HFFc6 (cell line): ENCODE results near the gene CLTB. TPM values are rescaled to one million over a fixed set of nuclear protein-coding genes. Genes with fewer than 3 reads are reported as not detected.

Experiments
- DNase-seq: peaks from one replicate; pipeline ENCODE4 v3.0.0-alpha.2; 2018
- H3K27ac Mint-ChIP-seq: 2 replicates; pipeline ENCODE4 v1.8.0; 2020; ENCODE audit warnings: mild to moderate bottlenecking, mixed read lengths
- H3K27me3 Mint-ChIP-seq: 2 replicates; pipeline ENCODE4 v1.8.0; 2021; ENCODE audit warnings: mild to moderate bottlenecking, moderate library complexity, mixed read lengths; ENCODE audit not compliant: insufficient read depth
- H3K36me3 Mint-ChIP-seq: 2 replicates; pipeline ENCODE4 v1.8.0; 2021; ENCODE audit warnings: low read depth, mixed read lengths
- H3K4me1 Mint-ChIP-seq: 2 replicates; pipeline ENCODE4 v1.8.0; 2020; ENCODE audit warnings: low read depth, mixed read lengths
- H3K4me3 Mint-ChIP-seq: 2 replicates; pipeline ENCODE4 v1.8.0; 2020; ENCODE audit warnings: mild to moderate bottlenecking, moderate library complexity, mixed read lengths
- H3K9me3 Mint-ChIP-seq: 2 replicates; pipeline ENCODE4 v1.8.0; 2020; ENCODE audit warnings: mild to moderate bottlenecking, mixed read lengths
- CTCF ChIP-seq: fragments of 200-600 bp; sonication (generic); IDR thresholded peaks from 2 replicates; pipeline ENCODE4 v1.5.0; 2021; ENCODE audit warnings: antibody characterized with exemption, mild to moderate bottlenecking
- total RNA-seq, 6 experiments: library from RNA; stranded (reverse); fragmentation: NEBNext Ultra II Directional; extraction: Animal tissue kit (Norgen Biotek cat#: 25700); gene quantifications; 2 replicates in 1 of 6; 3 replicates in 5 of 6; pipeline ENCODE4 v1.2.3, GENCODE V29; 2021

Gene CLTB
- total RNA-seq, 6 experiments from 2014 or later: 178 to 226 (median 202) TPM

- Mint-ChIP-seq H3K36me3 (peaks cover 28% of the 10 kb centered on the region; the same call in 1 of the 2 replicates), H3K27me3 (peaks cover 5% of the 10 kb centered on the region), H3K4me1 (peaks cover 9% of the 10 kb centered on the region), H3K27ac (no peak overlapping the region; the same call in 1 of the 2 replicates), H3K9me3 (no peaks in the 10 kb centered on the region), H3K4me3 (no peak overlapping the region)
- DNase-seq: no peak
- TF ChIP-seq CTCF: no peak
Observed at GRCh38 chr5:176401281-176402205, 14.8 kb downstream of the CLTB start.

DNA sequence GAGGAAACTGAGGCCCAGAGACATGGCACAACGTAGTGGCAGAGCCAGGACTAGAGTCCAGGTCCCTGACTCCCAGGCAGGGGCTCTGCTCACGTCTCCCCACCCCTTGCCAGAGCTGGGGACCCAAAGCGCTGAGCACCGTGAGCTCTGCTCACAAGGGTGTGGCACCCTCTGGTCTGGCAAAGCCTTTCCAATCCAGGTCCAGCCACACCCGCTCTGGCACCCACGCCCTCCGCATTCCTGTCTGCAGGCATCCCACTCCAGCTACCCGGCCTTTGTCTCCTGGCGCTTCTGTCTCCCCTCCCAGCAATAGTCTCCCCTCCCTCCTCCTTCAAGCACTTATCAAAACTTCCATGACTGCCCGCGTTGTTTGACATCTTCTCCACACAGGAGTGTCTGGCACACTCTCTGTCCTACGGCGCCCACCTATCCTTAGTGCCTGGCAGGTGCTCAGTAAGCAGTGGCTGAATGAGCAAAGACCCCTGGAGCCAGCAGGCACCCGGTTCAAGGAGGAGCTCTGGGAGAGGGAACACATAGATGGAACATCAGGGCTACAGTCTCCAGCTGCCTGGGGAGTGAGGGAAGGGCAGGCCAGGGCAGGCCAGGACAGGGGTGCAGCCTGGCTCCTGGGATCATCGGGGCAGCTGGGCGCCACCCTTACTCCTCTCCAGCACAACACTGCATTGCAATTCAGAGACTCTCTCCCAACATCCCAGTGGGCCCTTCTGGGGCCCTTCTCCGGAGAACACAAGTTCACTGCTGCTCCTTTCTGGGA, 15.8 kb downstream of the CLTB start:
- no peak overlapping the region for H3K27ac Mint-ChIP-seq

GRCh38 chr5:176397736-176398420, 18.5 kb downstream of the CLTB start:
- peaks cover 9% of the 10 kb centered on the region for H3K4me1 Mint-ChIP-seq
- no peak for DNase-seq
- peaks cover 5% of the 10 kb centered on the region for H3K27me3 Mint-ChIP-seq
- no peak for TF ChIP-seq CTCF
- peaks cover 18% of the 10 kb centered on the region; the same call in 1 of the 2 replicates for H3K36me3 Mint-ChIP-seq
- no peak overlapping the region for H3K4me3 Mint-ChIP-seq
- H3K9me3 Mint-ChIP-seq: no peaks in the 10 kb centered on the region
- no peak overlapping the region for H3K27ac Mint-ChIP-seq

More for the DNA sequence above, 15.8 kb downstream of the CLTB start:
- Mint-ChIP-seq H3K9me3 (no peaks in the 10 kb centered on the region), H3K36me3 (peaks cover 18% of the 10 kb centered on the region; the same call in 1 of the 2 replicates), H3K4me1 (peaks cover 9% of the 10 kb centered on the region), H3K4me3 (no peak overlapping the region), H3K27me3 (peaks cover 5% of the 10 kb centered on the region)
- no peak for TF ChIP-seq CTCF
- DNase-seq: no peak

DNA sequence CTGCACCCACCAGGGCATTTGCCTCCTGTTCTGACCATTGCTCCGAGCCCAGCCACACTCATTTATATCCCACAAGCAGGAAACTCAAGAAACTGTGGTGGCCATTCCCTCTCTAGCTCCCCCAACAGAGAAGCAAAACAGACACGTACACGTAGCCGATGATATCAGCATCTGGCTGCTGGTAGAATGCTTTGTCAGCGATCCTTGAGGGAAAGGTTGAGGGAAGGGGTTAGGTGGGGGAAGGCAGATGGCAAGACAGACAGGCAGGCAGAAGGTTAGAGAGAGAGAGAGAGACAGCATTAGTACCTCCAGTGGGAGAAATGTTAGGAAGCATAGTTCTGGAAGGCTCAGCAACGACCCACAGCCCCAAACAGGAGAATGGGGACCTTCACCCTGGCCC, 20.0 kb downstream of the CLTB start:
- Mint-ChIP-seq H3K36me3 (peaks cover 16% of the 10 kb centered on the region), H3K9me3 (no peaks in the 10 kb centered on the region), H3K4me1 (peaks cover 9% of the 10 kb centered on the region), H3K4me3 (no peak overlapping the region), H3K27ac (no peak overlapping the region; the same call in 1 of the 2 replicates), H3K27me3 (peaks cover 5% of the 10 kb centered on the region)
- TF ChIP-seq CTCF: no peak
- DNase-seq: no peak

DNA sequence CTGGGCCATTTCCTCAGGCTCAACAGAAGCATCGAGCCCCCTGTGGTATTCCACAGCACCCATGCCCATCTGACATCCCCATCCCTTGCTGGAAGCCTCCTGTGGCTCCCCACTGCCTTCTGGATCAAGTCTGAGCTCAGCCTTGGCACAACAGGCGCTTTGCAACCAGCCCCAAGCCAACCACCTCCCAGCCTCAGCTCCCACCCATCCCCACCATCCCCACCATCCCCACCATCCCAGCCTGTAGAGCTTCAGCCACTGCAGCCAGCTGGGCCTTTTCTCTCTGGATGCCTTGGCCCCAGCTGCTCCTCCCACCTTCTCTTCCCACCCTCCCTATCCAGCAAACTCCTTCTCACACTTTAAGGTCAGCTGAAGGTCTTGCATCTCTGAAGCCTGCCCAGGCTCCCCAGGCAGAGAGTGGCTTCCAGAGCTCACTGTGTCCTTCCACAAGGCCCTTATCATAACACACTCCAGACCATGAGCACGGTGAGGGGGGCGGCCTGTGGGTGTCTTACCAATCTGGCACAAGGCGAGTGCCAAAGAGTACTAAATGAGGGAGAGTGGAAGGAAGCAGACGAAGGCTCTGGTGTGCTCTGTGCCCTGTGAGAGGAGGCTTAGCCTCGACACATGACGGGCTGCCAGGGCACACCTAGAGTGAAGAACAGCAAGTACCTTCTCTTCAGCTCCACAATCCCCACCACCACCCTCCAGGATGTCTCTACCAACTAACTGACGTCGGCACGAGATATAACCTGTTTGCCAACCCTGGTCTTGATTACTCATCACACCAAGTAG, 21.3 kb downstream of the CLTB start:
- Mint-ChIP-seq H3K4me3 (no peak overlapping the region), H3K36me3 (peaks cover 23% of the 10 kb centered on the region), H3K9me3 (no peaks in the 10 kb centered on the region), H3K27ac (no peak overlapping the region), H3K4me1 (no peaks in the 10 kb centered on the region), H3K27me3 (peaks cover 4% of the 10 kb centered on the region; the same call in 1 of the 2 replicates)
- DNase-seq: no peak
- no peak for TF ChIP-seq CTCF
